HG03039 (cell line): ENCODE measurements around the gene ASIC3.

Experiments used
- ATAC-seq: cut with Tn5 transposase; IDR thresholded peaks from one replicate; pipeline ENCODE4 v1.9.1; 2021; ENCODE audit warnings: mild to moderate bottlenecking, moderate library complexity; ENCODE audit not compliant: unreplicated experiment

The ASIC3 gene

GRCh38 chr7:151100921-151101320, 52.6 kb downstream of the ASIC3 start:
- ATAC-seq: no peak

DNA sequence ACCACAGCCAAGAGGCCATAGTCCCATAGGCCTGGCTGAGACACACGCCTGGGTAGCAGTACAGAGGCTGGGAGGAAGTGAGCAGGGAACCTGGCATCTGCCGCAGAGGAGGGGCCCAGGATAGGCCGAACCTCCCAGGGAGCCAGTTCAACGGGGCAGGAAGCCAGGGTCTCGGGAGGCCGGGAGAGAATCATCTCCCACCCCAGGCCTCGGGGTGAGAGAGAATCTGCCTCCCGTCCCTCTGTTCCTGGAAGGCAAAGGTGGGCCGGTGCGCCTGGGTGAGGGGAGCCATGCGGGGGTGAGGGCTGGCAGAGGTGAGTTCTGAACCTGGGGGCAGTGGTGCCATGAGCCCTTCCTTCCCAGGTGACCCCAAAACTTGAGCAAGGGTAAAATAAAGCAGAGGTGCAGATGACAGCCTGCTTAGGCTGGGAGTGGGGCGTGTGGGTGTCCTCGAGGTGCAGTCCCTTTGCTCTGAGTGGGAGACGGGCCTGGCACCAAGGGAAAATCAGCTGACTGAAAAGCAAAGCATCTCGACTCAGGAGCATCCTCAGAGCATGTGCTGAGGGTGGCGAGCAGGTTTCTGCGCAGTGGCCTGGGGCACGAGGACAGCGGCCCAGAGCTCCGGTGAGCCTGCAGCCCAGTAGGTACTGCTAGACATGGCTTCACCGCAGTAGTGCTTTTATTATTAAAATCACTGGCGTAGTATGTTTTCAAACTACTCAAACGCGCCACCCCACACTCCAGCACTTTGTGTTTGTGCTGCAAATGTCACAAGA, 53.5 kb downstream of the ASIC3 start:
- no peak for ATAC-seq
